Naive thymus-derived CD4-positive, alpha-beta T cell (primary cell): ENCODE measurements around the gene CRYGS. TPM values are rescaled to one million over a fixed set of nuclear protein-coding genes. Genes with fewer than 3 reads are reported as not detected.

ENCODE experiments used
- ATAC-seq: fragments of 150-1000 bp; cut with Tn5 transposase; 2 replicates; pipeline ENCODE4 v1.10.0; 2021; ENCODE audit warnings: mild to moderate bottlenecking, moderate library complexity
- CTCF ChIA-PET: fragments of 350-600 bp; sonication (Branson Sonifier 250); formaldehyde crosslinking; loops from one replicate; lab custom pipeline; 2021; ENCODE audit warnings: antibody characterized with exemption; lab: Charles Lee
- POLR2A ChIA-PET: fragments of 350-600 bp; sonication (Branson Sonifier 250); formaldehyde crosslinking; loops from one replicate; lab custom pipeline; 2021; ENCODE audit warnings: antibody characterized with exemption, inconsistent platforms; lab: Charles Lee
- DNase-seq, 9 donors: peaks; one replicate each; pipeline versions ENCODE4 v3.0.0 to v3.0.0-alpha.2; 2020 to 2022; ENCODE audit warnings: mixed read lengths in 1 of 9
- H3K27ac ChIP-seq: one replicate; pipeline ENCODE4 v1.7.0; 2013; ENCODE audit warnings: mild to moderate bottlenecking, low read depth, low read length, moderate library complexity
- H3K27me3 ChIP-seq, 2 donors: one replicate each; pipeline ENCODE4 v1.7.0; 2013; ENCODE audit warnings: low read length in 2 of 2, mild to moderate bottlenecking in 2 of 2, moderate library complexity in 2 of 2; ENCODE audit not compliant: control insufficient read depth in 2 of 2, insufficient read depth in 2 of 2
- H3K36me3 ChIP-seq, 3 experiments: 1 replicate in 2 of 3; 2 replicates in 1 of 3; pipeline ENCODE4 v1.7.0; 2013; ENCODE audit warnings: low read length in 3 of 3, mild to moderate bottlenecking in 3 of 3, moderate library complexity in 1 of 3; ENCODE audit not compliant: insufficient read depth in 3 of 3, control insufficient read depth in 2 of 3
- H3K4me1 ChIP-seq, 2 donors: one replicate each; pipeline ENCODE4 v1.7.0; 2013; ENCODE audit warnings: low read length in 2 of 2, mild to moderate bottlenecking in 2 of 2, moderate library complexity in 1 of 2; ENCODE audit not compliant: control insufficient read depth in 2 of 2, insufficient read depth in 2 of 2
- H3K4me3 ChIP-seq: 2 replicates; pipeline ENCODE4 v1.7.0; 2013; ENCODE audit warnings: mild to moderate bottlenecking, low read length
- H3K9me3 ChIP-seq, 3 experiments: 1 replicate in 2 of 3; 2 replicates in 1 of 3; pipeline ENCODE4 v1.7.0; 2013; ENCODE audit warnings: low read length in 3 of 3; ENCODE audit not compliant: control insufficient read depth in 2 of 3
- H3K27ac Mint-ChIP-seq, 9 donors: one replicate each; pipeline ENCODE4 v1.8.0; 2020 to 2022; ENCODE audit warnings: mixed read lengths in 9 of 9, mild to moderate bottlenecking in 8 of 9, moderate library complexity in 5 of 9, inconsistent platforms in 2 of 9
- H3K27me3 Mint-ChIP-seq, 5 donors: one replicate each; pipeline ENCODE4 v1.8.0; 2021 to 2022; ENCODE audit warnings: mixed read lengths in 5 of 5, mild to moderate bottlenecking in 1 of 5
- H3K36me3 Mint-ChIP-seq, 5 donors: one replicate each; pipeline ENCODE4 v1.8.0; 2020 to 2022; ENCODE audit warnings: mixed read lengths in 5 of 5, mild to moderate bottlenecking in 3 of 5, inconsistent platforms in 1 of 5
- H3K4me1 Mint-ChIP-seq, 7 donors: one replicate each; pipeline ENCODE4 v1.8.0; 2020 to 2022; ENCODE audit warnings: mixed read lengths in 7 of 7, mild to moderate bottlenecking in 3 of 7, inconsistent platforms in 1 of 7
- H3K4me3 Mint-ChIP-seq, 10 donors: one replicate each; pipeline ENCODE4 v1.8.0; 2020 to 2022; ENCODE audit warnings: mild to moderate bottlenecking in 10 of 10, mixed read lengths in 10 of 10, moderate library complexity in 6 of 10, inconsistent platforms in 2 of 10
- H3K9me3 Mint-ChIP-seq, 11 donors: one replicate each; pipeline ENCODE4 v1.8.0; 2020 to 2022; ENCODE audit warnings: mixed read lengths in 11 of 11, mild to moderate bottlenecking in 4 of 11, inconsistent platforms in 1 of 11, moderate library complexity in 1 of 11
- intact Hi-C, 2 donors: fragments of 100-400 bp; cut with micrococcal nuclease; formaldehyde crosslinking; loops; one replicate each; pipeline ENCODE4 v1.15.1; 2023
- polyA plus RNA-seq, 2 donors: library from polyadenylated mRNA; unstranded; fragments of 300-500 nt; fragmentation: Illumina TruSeq; gene quantifications; one replicate each; pipeline ENCODE4 v1.2.3, GENCODE V29; 2021
- total RNA-seq, 6 experiments: library from RNA in 5 of 6; stranded (reverse) in 5 of 6; gene quantifications; 1 replicate in 5 of 6; 2 replicates in 1 of 6; pipeline ENCODE4 v1.2.3 and lab custom pipeline; 2021 to 2026

The CRYGS gene
- total and polyA plus RNA-seq, 7 experiments from 2014 or later = 0.26 to 13.9 (median 4.5) TPM; not detected in 1

DNA sequence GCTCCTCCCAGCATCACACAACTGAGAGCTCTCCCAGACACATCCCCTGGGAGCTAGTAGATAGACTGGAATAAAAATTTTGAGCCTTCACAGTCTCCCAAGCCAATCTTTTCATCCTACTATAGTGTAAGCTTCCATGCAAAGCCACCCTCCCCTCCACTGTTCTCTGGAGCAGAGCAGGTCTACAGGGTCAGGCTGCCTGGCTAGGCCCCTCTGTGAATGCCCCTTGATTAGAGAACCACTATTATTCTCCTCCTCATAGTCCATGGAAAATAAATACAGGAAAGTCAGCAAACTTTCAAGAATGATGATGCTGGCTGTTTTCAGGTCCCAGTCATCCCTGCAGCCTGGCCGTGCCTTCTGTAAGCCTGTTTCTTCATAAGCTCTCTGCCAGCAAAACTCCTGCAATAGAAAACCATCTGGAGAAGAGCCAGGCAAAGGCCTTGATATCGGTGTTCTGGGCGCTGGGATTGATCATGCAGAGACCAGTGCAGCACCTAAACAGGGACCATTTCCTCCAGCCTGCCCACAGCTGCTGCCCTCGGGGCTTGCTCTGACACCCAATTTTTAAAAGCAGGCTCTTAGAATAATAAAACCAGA, 51.7 kb downstream of the CRYGS start:
- ATAC-seq (no peak), DNase-seq (no peak)
- no peak overlapping the region for H3K27ac ChIP-seq
- no peaks in the 10 kb centered on the region for H3K36me3 ChIP-seq
- Mint-ChIP-seq H3K36me3 (no peaks in the 10 kb centered on the region), H3K27ac (no peak overlapping the region), H3K9me3 (peaks cover 0 to 2% (median 0%) of the 10 kb centered on the region in 11 donors), H3K27me3 (peaks cover 0 to 2% (median 0%) of the 10 kb centered on the region in 5 donors), H3K4me1 (peaks cover 0 to 4% (median 0%) of the 10 kb centered on the region in 7 donors), H3K4me3 (no peak overlapping the region)
- H3K27me3 ChIP-seq = no peaks in the 10 kb centered on the region
- intact Hi-C loops = no loop called here
- H3K4me1 ChIP-seq = no peaks in the 10 kb centered on the region
- CTCF ChIA-PET = no interaction called here
- POLR2A ChIA-PET = no interaction called here
- H3K9me3 ChIP-seq = no peaks in the 10 kb centered on the region
- H3K4me3 ChIP-seq = no peak overlapping the region

DNA sequence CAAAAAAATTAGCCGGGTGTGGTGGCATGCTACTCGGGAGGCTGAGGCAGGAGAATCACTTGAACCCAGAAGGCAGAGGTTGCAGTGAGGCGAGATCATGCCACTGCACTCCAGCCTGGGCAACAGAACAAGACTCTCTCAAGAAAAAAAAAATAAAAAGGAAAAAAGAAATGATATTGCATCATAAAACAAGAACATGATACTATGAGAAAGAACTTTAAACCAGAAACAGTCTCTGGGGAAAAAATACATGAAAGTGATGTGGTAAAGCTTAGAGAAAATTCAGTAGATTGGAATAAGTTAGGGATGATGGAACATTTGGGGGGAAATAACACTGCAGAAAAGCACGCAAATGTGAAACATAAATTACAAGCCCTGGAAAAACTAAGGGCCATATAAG, 54.7 kb downstream of the CRYGS start:
- Mint-ChIP-seq H3K4me1 (peaks cover 0 to 4% (median 0%) of the 10 kb centered on the region in 7 donors), H3K27me3 (peaks cover 0 to 2% (median 0%) of the 10 kb centered on the region in 5 donors)
- CTCF ChIA-PET = no interaction called here

More for the DNA sequence above, 54.7 kb downstream of the CRYGS start:
- POLR2A ChIA-PET = no interaction called here
- no peaks in the 10 kb centered on the region for H3K9me3 ChIP-seq
- Mint-ChIP-seq H3K27ac (no peak overlapping the region), H3K9me3 (peaks cover 0 to 2% (median 0%) of the 10 kb centered on the region in 11 donors), H3K36me3 (no peaks in the 10 kb centered on the region), H3K4me3 (no peak overlapping the region)
- no peak for ATAC-seq
- no peaks in the 10 kb centered on the region for H3K4me1 ChIP-seq
- intact Hi-C loops = no loop called here
- no peak overlapping the region for H3K4me3 ChIP-seq
- H3K27ac ChIP-seq = no peak overlapping the region
- no peak for DNase-seq
- no peaks in the 10 kb centered on the region for H3K36me3 ChIP-seq
- H3K27me3 ChIP-seq = no peaks in the 10 kb centered on the region

Other genes with a start within 250 kb of the CRYGS start
- gene DGKG, start 182.1 kb downstream of the CRYGS start, total RNA-seq = 10 to 100 TPM in 1 of 5 experiments, under 1 TPM in 2, not detected in 2; 0.15 to 10.0 (median 0.50) TPM
- gene DGKG, start 182.1 kb downstream of the CRYGS start, polyA plus RNA-seq = not detected
- gene TBCCD1, start 23.0 kb upstream of the CRYGS start, total RNA-seq = 10 to 100 TPM; 11.3 to 20.3 (median 15.8) TPM
- gene TBCCD1, start 23.0 kb upstream of the CRYGS start, polyA plus RNA-seq = 10 to 100 TPM; 13.8 to 21.1 TPM
- gene DNAJB11, start 26.3 kb upstream of the CRYGS start, total RNA-seq = 10 to 100 TPM; 29.9 to 75.2 (median 63.1) TPM
- 10 to 100 TPM; 27.4 to 28.5 TPM for gene DNAJB11, start 26.3 kb upstream of the CRYGS start, polyA plus RNA-seq
- gene AHSG, start 68.7 kb upstream of the CRYGS start, total RNA-seq = not detected
- not detected for gene AHSG, start 68.7 kb upstream of the CRYGS start, polyA plus RNA-seq
- gene FETUB, start 96.0 kb upstream of the CRYGS start, total RNA-seq = not detected
- not detected for gene FETUB, start 96.0 kb upstream of the CRYGS start, polyA plus RNA-seq
- not detected for gene HRG, start 121.6 kb upstream of the CRYGS start, total RNA-seq
- not detected for gene HRG, start 121.6 kb upstream of the CRYGS start, polyA plus RNA-seq
- gene KNG1, start 173.0 kb upstream of the CRYGS start, total RNA-seq = not detected
- not detected for gene KNG1, start 173.0 kb upstream of the CRYGS start, polyA plus RNA-seq
- 100 to 1,000 TPM; 401 to 804 (median 650) TPM for gene EIF4A2, start 239.2 kb upstream of the CRYGS start, total RNA-seq
- 100 to 1,000 TPM; 237 to 329 TPM for gene EIF4A2, start 239.2 kb upstream of the CRYGS start, polyA plus RNA-seq